ENCODE results near the gene LAMTOR4. TPM values are rescaled to one million over a fixed set of nuclear protein-coding genes. Genes with fewer than 3 reads are reported as not detected.
A peak's percentile ranks its signal among the peaks of the same experiment; 100 is the strongest.

Gene LAMTOR4
- total and polyA plus RNA-seq, 10 of the 15 experiments (the other 5 are each of a cell fraction or from before 2014, with no cell fraction given) = 73.4 to 297 (median 196) TPM

GRCh38 chr7:100120733-100121036 lies 28.0 kb upstream of the LAMTOR4 start:
- POLR2A ChIA-PET = interaction anchor here (0.6 to 1.6 kb wide), 4 partner anchors 9 to 61 kb away, joined by 3 to 5 read pairs (median 4); no protein-coding TSS in a partner anchor
- ATAC-seq (no peak), DNase-seq (ENCODE audit: low read depth, low spot score) (no peak), FAIRE-seq (no peak)
- SMC1A ChIA-PET (ENCODE audit: uncharacterized antibody, unreplicated experiment) = interaction anchor here (1.4 to 1.6 kb wide), 3 partner anchors 9 to 207 kb away, joined by 3 to 4 read pairs (median 4); no protein-coding TSS in a partner anchor
- H3K9ac ChIP-seq (ENCODE audit: control insufficient read depth, insufficient read depth, low read length) = no peak overlapping the region
- no TSS peak for BruUV-seq (replicated peaks)
- H3K79me2 ChIP-seq (ENCODE audit: control insufficient read depth, insufficient read depth, low read length) = peaks cover 10% of the 10 kb centered on the region
- CTCF ChIA-PET = interaction anchor here (0.6 to 1.8 kb wide), 4 partner anchors 12 to 124 kb away, joined by 3 to 4 read pairs (median 4); partner anchors contain the start of gene AP4M1
- H3K4me1 ChIP-seq (ENCODE audit: control insufficient read depth, insufficient read depth, low read length) = peaks cover 12% of the 10 kb centered on the region
- intact Hi-C loops (cut with micrococcal nuclease; ENCODE audit: unreplicated experiment) (no loop called here), in situ Hi-C loops (cut with MboI) (no loop called here)
- no peaks in the 10 kb centered on the region for H3K9me3 ChIP-seq (replicated peaks; ENCODE audit: control insufficient read depth, insufficient read depth, low read length)
- H3K36me3 ChIP-seq (ENCODE audit: control insufficient read depth in 2 of 2, insufficient read depth in 2 of 2, low read length in 1 of 2) = no peaks in the 10 kb centered on the region; a peak in 1 of 4 replicates
- H3K4me2 ChIP-seq (ENCODE audit: control insufficient read depth, insufficient read depth) = peak overlapping the region; percentile 64
- RAD21 ChIA-PET (ENCODE audit: unreplicated experiment) = interaction anchor here (0.8 to 1.2 kb wide), 2 partner anchors 12 to 38 kb away, joined by 3 read pairs; no protein-coding TSS in a partner anchor
- WGBS (ENCODE audit: insufficient coverage, insufficient replicate concordance, low lambda C conversion rate, missing lambda C conversion rate) = 0% methylated on average over 1 of the region's 1 CpG
- peak overlapping the region; percentile 82 for H3K4me3 ChIP-seq
- no peak overlapping the region for H3K27ac ChIP-seq (ENCODE audit: control insufficient read depth, insufficient read depth)
- no peak overlapping the region for H2AFZ ChIP-seq (ENCODE audit: control insufficient read depth, low read depth, low read length)
- TF ChIP-seq RFX5 (IDR thresholded peaks at IDR 0.05; ENCODE audit: low read depth, low read length) (no peak), SMAD5 (IDR thresholded peaks at IDR 0.05; ENCODE audit: low read depth) (no peak), TARDBP (IDR thresholded peaks at IDR 0.05; ENCODE audit: borderline replicate concordance) (no peak), CREM (IDR thresholded peaks at IDR 0.05; ENCODE audit: low read depth) (no peak), JUNB (IDR thresholded peaks at IDR 0.05) (no peak), RELA (IDR thresholded peaks at IDR 0.05; ENCODE audit: borderline replicate concordance, partially characterized antibody) (no peak), CBX3 (IDR thresholded peaks at IDR 0.05; ENCODE audit: borderline replicate concordance, low read depth) (no peak), WRNIP1 (IDR thresholded peaks at IDR 0.05; ENCODE audit: borderline replicate concordance, low read depth, low read length) (no peak), BACH1 (IDR thresholded peaks at IDR 0.05; ENCODE audit: borderline replicate concordance) (no peak), POLR2AphosphoS5 (IDR thresholded peaks at IDR 0.05; ENCODE audit: low read length) (no peak), E2F8 (IDR thresholded peaks at IDR 0.05; ENCODE audit: low read depth, partially characterized antibody) (no peak), ATF2 (IDR thresholded peaks at IDR 0.05; ENCODE audit: low read length) (no peak), CBX5 (IDR thresholded peaks at IDR 0.05; ENCODE audit: low read depth) (no peak), KAT2A (conservative IDR thresholded peaks at IDR 0.05; ENCODE audit: control insufficient read depth, low read depth, low read length) (no peak)
- H3K27me3 ChIP-seq (replicated peaks in 1 of 2; ENCODE audit: control insufficient read depth in 2 of 2, insufficient read depth in 2 of 2, low read length in 1 of 2) = no peaks in the 10 kb centered on the region
- no peaks in the 10 kb centered on the region for H4K20me1 ChIP-seq (ENCODE audit: control insufficient read depth, insufficient read depth)

All from GM12878 (cell line).